Liver (tissue), 3 donors: ENCODE data around the gene HTR1E.

Experiments used
- ATF3 ChIP-seq: IDR thresholded peaks from 2 replicates; pipeline ENCODE4 v1.6.1; 2016; ENCODE audit warnings: antibody characterized with exemption
- CTCF ChIP-seq: fragments of 150-350 bp; IDR thresholded peaks from 2 replicates; pipeline ENCODE4 v1.5.1; 2017; ENCODE audit warnings: improper control_type of control experiment, low read depth, low read length; ENCODE audit not compliant: missing input control
- EGR1 ChIP-seq, 2 donors: IDR thresholded peaks; 2 replicates each; pipeline ENCODE4 v1.6.1; 2016 to 2018; ENCODE audit warnings: antibody characterized with exemption in 2 of 2, low read depth in 2 of 2
- FOXA2 ChIP-seq: IDR thresholded peaks from 2 replicates; pipeline ENCODE4 v1.6.1; 2016; ENCODE audit warnings: antibody characterized with exemption
- GABPA ChIP-seq, 2 donors: IDR thresholded peaks in 1 of 2; conservative IDR thresholded peaks in 1 of 2; 2 replicates each; pipeline ENCODE4 v1.6.1; 2016; ENCODE audit warnings: antibody characterized with exemption in 2 of 2, mild to moderate bottlenecking in 1 of 2, moderate library complexity in 1 of 2
- JUND ChIP-seq, 2 donors: IDR thresholded peaks; 2 replicates each; pipeline ENCODE4 v1.6.1; 2016; ENCODE audit warnings: antibody characterized with exemption in 2 of 2
- MAX ChIP-seq: IDR thresholded peaks from 2 replicates; pipeline ENCODE4 v1.6.1; 2016; ENCODE audit warnings: antibody characterized with exemption
- RAD21 ChIP-seq, 2 donors: IDR thresholded peaks; 2 replicates each; pipeline ENCODE4 v1.6.1; 2016; ENCODE audit warnings: antibody characterized with exemption in 2 of 2, mild to moderate bottlenecking in 2 of 2
- REST ChIP-seq: IDR thresholded peaks from 2 replicates; pipeline ENCODE4 v1.6.1; 2016; ENCODE audit warnings: antibody characterized with exemption, mild to moderate bottlenecking
- SP1 ChIP-seq: IDR thresholded peaks from 2 replicates; pipeline ENCODE4 v1.6.1; 2018; ENCODE audit warnings: antibody characterized with exemption, mild to moderate bottlenecking
- YY1 ChIP-seq: IDR thresholded peaks from 2 replicates; pipeline ENCODE4 v1.6.1; 2016; ENCODE audit warnings: antibody characterized with exemption, mild to moderate bottlenecking
- ZBTB33 ChIP-seq: IDR thresholded peaks from 2 replicates; pipeline ENCODE4 v1.6.1; 2016; ENCODE audit warnings: antibody characterized with exemption
- donor health status: healthy.
- donor health status: healthy.

- TF ChIP-seq CTCF (peak; percentile 53), GABPA (IDR thresholded peaks at IDR 0.05 in 1 of 2, conservative IDR thresholded peaks at IDR 0.05 in 1 of 2) (no peak), ZBTB33 (no peak), YY1 (no peak), JUND (IDR thresholded peaks at IDR 0.05) (no peak), MAX (no peak), RAD21 (IDR thresholded peaks at IDR 0.05) (peak; percentile 63 to 76), EGR1 (IDR thresholded peaks at IDR 0.05; ENCODE audit: low read depth in 2 of 2) (no peak), SP1 (no peak), REST (no peak), ATF3 (no peak), FOXA2 (no peak)
Observed at GRCh38 chr6:86937219-86938079, at the start of gene HTR1E.
